T-cell (primary cell): ENCODE results near the gene ARHGAP24. TPM values are rescaled to one million over a fixed set of nuclear protein-coding genes. Genes with fewer than 3 reads are reported as not detected.

Experiments
- ATAC-seq, 4 experiments: fragments of 200-7000 bp in 3 of 4; fragments of 150-1000 bp in 1 of 4; cut with Tn5 transposase; replicated peaks in 1 of 4; 1 replicate in 3 of 4; 2 replicates in 1 of 4; pipeline ENCODE4 v1.10.0; 2021; ENCODE audit warnings: moderate library complexity in 3 of 4, mild to moderate bottlenecking in 2 of 4, moderate number of reproducible peaks in 1 of 4
- CTCF ChIA-PET, 2 donors: fragments of 300-600 bp; sonication (Branson Sonifier 250); formaldehyde crosslinking; loops; one replicate each; lab custom pipeline; 2022; ENCODE audit warnings: antibody characterized with exemption in 2 of 2; lab: Charles Lee
- POLR2A ChIA-PET, 2 donors: fragments of 300-600 bp; sonication (Branson Sonifier 250); formaldehyde crosslinking; loops; one replicate each; lab custom pipeline; 2022; ENCODE audit warnings: antibody characterized with exemption in 2 of 2; lab: Charles Lee
- DNase-seq, 35 experiments: peaks; one replicate each; pipeline versions ENCODE4 v3.0.0 to v3.0.0-alpha.2; 2013 to 2023
- H3K27ac ChIP-seq: one replicate; pipeline ENCODE4 v1.5.1; 2013; ENCODE audit warnings: low read length
- H3K27me3 ChIP-seq, 2 experiments: replicated peaks in 1 of 2; 1 replicate in 1 of 2; 2 replicates in 1 of 2; pipeline versions ENCODE4 v1.6.1 to v1.7.0; 2013; ENCODE audit warnings: low read length in 1 of 2, mixed read lengths in 1 of 2; ENCODE audit not compliant: control insufficient read depth in 2 of 2, insufficient read depth in 2 of 2; ENCODE audit errors: extremely low read depth in 1 of 2
- H3K36me3 ChIP-seq, 2 donors: 1 replicate in 1 of 2; 2 replicates in 1 of 2; pipeline versions ENCODE4 v1.6.1 to v1.7.0; 2013; ENCODE audit warnings: low read length in 1 of 2; ENCODE audit not compliant: control insufficient read depth in 2 of 2, insufficient read depth in 1 of 2; ENCODE audit errors: extremely low read depth in 1 of 2
- H3K4me1 ChIP-seq, 2 experiments: 1 replicate in 1 of 2; 2 replicates in 1 of 2; pipeline versions ENCODE4 v1.6.1 to v1.7.0; 2013; ENCODE audit warnings: low read length in 2 of 2, mixed read lengths in 1 of 2; ENCODE audit not compliant: insufficient read depth in 2 of 2, control insufficient read depth in 1 of 2; ENCODE audit errors: extremely low read depth in 1 of 2
- H3K4me3 ChIP-seq, 2 donors: 1 replicate in 1 of 2; 2 replicates in 1 of 2; pipeline versions ENCODE4 v1.5.1 to v1.7.0; 2013; ENCODE audit warnings: mild to moderate bottlenecking in 2 of 2, low read length in 1 of 2, moderate library complexity in 1 of 2; ENCODE audit not compliant: control insufficient read depth in 1 of 2; ENCODE audit errors: extremely low read depth in 1 of 2
- H3K9me3 ChIP-seq: 2 replicates; pipeline ENCODE4 v1.7.0; 2013
- H3K27ac Mint-ChIP-seq, 2 donors: one replicate each; pipeline ENCODE4 v1.8.0; 2020 to 2021; ENCODE audit warnings: mild to moderate bottlenecking in 2 of 2, mixed read lengths in 2 of 2
- H3K27me3 Mint-ChIP-seq, 2 donors: one replicate each; pipeline ENCODE4 v1.8.0; 2021 to 2022; ENCODE audit warnings: mixed read lengths in 2 of 2
- H3K36me3 Mint-ChIP-seq: one replicate; pipeline ENCODE4 v1.8.0; 2021; ENCODE audit warnings: mixed read lengths
- H3K4me1 Mint-ChIP-seq, 3 donors: one replicate each; pipeline ENCODE4 v1.8.0; 2020 to 2022; ENCODE audit warnings: mixed read lengths in 3 of 3, mild to moderate bottlenecking in 1 of 3
- H3K4me3 Mint-ChIP-seq, 3 donors: one replicate each; pipeline ENCODE4 v1.8.0; 2020 to 2022; ENCODE audit warnings: mild to moderate bottlenecking in 3 of 3, mixed read lengths in 3 of 3, moderate library complexity in 3 of 3
- H3K9me3 Mint-ChIP-seq, 3 donors: one replicate each; pipeline ENCODE4 v1.8.0; 2020 to 2022; ENCODE audit warnings: mixed read lengths in 3 of 3
- WGBS: methylation state at CpG from one replicate; pipeline ENCODE4 v1.1.5; 2013; ENCODE audit warnings: missing lambda C conversion rate; ENCODE audit not compliant: insufficient coverage; 5-methylcytosine and 5-hydroxymethylcytosine counted together
- total RNA-seq, 35 experiments: library from RNA in 6 of 35; stranded (reverse) in 6 of 35; fragments of 120-200 nt in 1 of 35; gene quantifications; one replicate each; pipeline versions ENCODE4 v1.2.1 to v1.2.4 and lab custom pipeline; 2013 to 2026

The ARHGAP24 gene
- total RNA-seq, 5 donors from 2014 or later (not counting 1 experiment from before 2014, with no cell fraction given): 0.45 to 2.7 (median 1.8) TPM

- Histone ChIP-seq H3K4me1 (no peaks in the 10 kb centered on the region), H3K27ac (no peak overlapping the region), H3K9me3 (no peaks in the 10 kb centered on the region), H3K27me3 (no peaks in the 10 kb centered on the region), H3K36me3 (no peaks in the 10 kb centered on the region), H3K4me3 (no peak overlapping the region)
- CTCF ChIA-PET: no interaction called here
- POLR2A ChIA-PET: no interaction called here
- Mint-ChIP-seq H3K27me3 (no peaks in the 10 kb centered on the region), H3K4me1 (no peaks in the 10 kb centered on the region), H3K9me3 (no peaks in the 10 kb centered on the region), H3K27ac (no peak overlapping the region), H3K36me3 (no peaks in the 10 kb centered on the region), H3K4me3 (no peak overlapping the region)
- ATAC-seq: no peak
- no CpG with 5 or more reads among the region's 2 CpGs for WGBS
- DNase-seq: no peak
Measured at GRCh38 chr4:85970535-85970934, 495.6 kb downstream of the ARHGAP24 start.

- Mint-ChIP-seq H3K36me3 (no peaks in the 10 kb centered on the region), H3K4me1 (no peaks in the 10 kb centered on the region), H3K4me3 (no peak overlapping the region), H3K27me3 (peaks cover 0 to 5% of the 10 kb centered on the region in 2 donors), H3K9me3 (peaks cover 0 to 4% (median 0%) of the 10 kb centered on the region in 3 donors), H3K27ac (no peak overlapping the region)
- ChIA-PET POLR2A (no interaction called here), CTCF (no interaction called here)
- 44% methylated on average over 2 of the region's 3 CpGs for WGBS
- Histone ChIP-seq H3K27me3 (no peaks in the 10 kb centered on the region), H3K4me3 (no peak overlapping the region), H3K4me1 (no peaks in the 10 kb centered on the region), H3K9me3 (no peaks in the 10 kb centered on the region), H3K27ac (no peak overlapping the region), H3K36me3 (no peaks in the 10 kb centered on the region)
- ATAC-seq (no peak), DNase-seq (no peak)
Measured at GRCh38 chr4:85979276-85979675, 504.3 kb downstream of the ARHGAP24 start.

GRCh38 chr4:85986266-85986665 is 511.3 kb downstream of the ARHGAP24 start:
- no peak overlapping the region for H3K4me3 ChIP-seq
- no peak overlapping the region for H3K27ac Mint-ChIP-seq
- H3K27ac ChIP-seq: no peak overlapping the region
- POLR2A ChIA-PET: no interaction called here
- no peaks in the 10 kb centered on the region for H3K27me3 ChIP-seq
- no peak for ATAC-seq
- no peaks in the 10 kb centered on the region for H3K36me3 Mint-ChIP-seq
- H3K4me1 ChIP-seq: no peaks in the 10 kb centered on the region
- H3K4me3 Mint-ChIP-seq: no peak overlapping the region
- CTCF ChIA-PET: no interaction called here
- peaks cover 0 to 4% (median 0%) of the 10 kb centered on the region in 3 donors for H3K9me3 Mint-ChIP-seq
- no peak for DNase-seq
- no peaks in the 10 kb centered on the region for H3K36me3 ChIP-seq
- no peaks in the 10 kb centered on the region for H3K9me3 ChIP-seq
- peaks cover 0 to 5% of the 10 kb centered on the region in 2 donors for H3K27me3 Mint-ChIP-seq
- no CpG with 5 or more reads among the region's 1 CpG for WGBS
- no peaks in the 10 kb centered on the region for H3K4me1 Mint-ChIP-seq

- Histone ChIP-seq H3K4me3 (no peak overlapping the region), H3K36me3 (no peaks in the 10 kb centered on the region), H3K27me3 (no peaks in the 10 kb centered on the region), H3K4me1 (no peaks in the 10 kb centered on the region), H3K9me3 (no peaks in the 10 kb centered on the region), H3K27ac (no peak overlapping the region)
- no peak for ATAC-seq
- no peaks in the 10 kb centered on the region for H3K36me3 Mint-ChIP-seq
- H3K27me3 Mint-ChIP-seq: no peaks in the 10 kb centered on the region
- no peak for DNase-seq
- no peaks in the 10 kb centered on the region for H3K4me1 Mint-ChIP-seq
- CTCF ChIA-PET: no interaction called here
- POLR2A ChIA-PET: no interaction called here
- H3K27ac Mint-ChIP-seq: no peak overlapping the region
- H3K4me3 Mint-ChIP-seq: no peak overlapping the region
- WGBS: no CpG with 5 or more reads among the region's 2 CpGs
- no peaks in the 10 kb centered on the region for H3K9me3 Mint-ChIP-seq
Measured at GRCh38 chr4:85993641-85994040, 518.7 kb downstream of the ARHGAP24 start.

- H3K27me3 Mint-ChIP-seq: no peaks in the 10 kb centered on the region
- POLR2A ChIA-PET: no interaction called here
- no peak for ATAC-seq
Measured at GRCh38 chr4:85994576-85994975, 519.6 kb downstream of the ARHGAP24 start.

GRCh38 chr4:85995361-85995760 is 520.4 kb downstream of the ARHGAP24 start:
- no peaks in the 10 kb centered on the region for H3K4me1 Mint-ChIP-seq
- DNase-seq (no peak), ATAC-seq (no peak)
- ChIA-PET POLR2A (interaction anchor here in 1 of 2 donors (0.6 kb wide), 1 partner anchor 167 kb away, joined by 4 read pairs; no protein-coding TSS in a partner anchor), CTCF (no interaction called here)
- H3K27ac Mint-ChIP-seq: no peak overlapping the region
- Histone ChIP-seq H3K4me1 (no peaks in the 10 kb centered on the region), H3K36me3 (no peaks in the 10 kb centered on the region), H3K27ac (no peak overlapping the region), H3K4me3 (no peak overlapping the region), H3K9me3 (no peaks in the 10 kb centered on the region), H3K27me3 (no peaks in the 10 kb centered on the region)
- no peak overlapping the region for H3K4me3 Mint-ChIP-seq
- no peaks in the 10 kb centered on the region for H3K36me3 Mint-ChIP-seq
- 36% methylated on average over 2 of the region's 6 CpGs for WGBS
- H3K27me3 Mint-ChIP-seq: no peaks in the 10 kb centered on the region
- no peaks in the 10 kb centered on the region for H3K9me3 Mint-ChIP-seq

More at GRCh38 chr4:85994576-85994975, 519.6 kb downstream of the ARHGAP24 start:
- Histone ChIP-seq H3K4me3 (no peak overlapping the region), H3K27me3 (no peaks in the 10 kb centered on the region), H3K4me1 (no peaks in the 10 kb centered on the region), H3K9me3 (no peaks in the 10 kb centered on the region), H3K27ac (no peak overlapping the region), H3K36me3 (no peaks in the 10 kb centered on the region)
- CTCF ChIA-PET: interaction anchor here in 1 of 2 donors (0.6 kb wide), 1 partner anchor 1972 kb away, joined by 3 read pairs; no protein-coding TSS in a partner anchor
- H3K27ac Mint-ChIP-seq: no peak overlapping the region
- no peaks in the 10 kb centered on the region for H3K36me3 Mint-ChIP-seq
- no peaks in the 10 kb centered on the region for H3K4me1 Mint-ChIP-seq
- H3K4me3 Mint-ChIP-seq: no peak overlapping the region
- DNase-seq: no peak
- no peaks in the 10 kb centered on the region for H3K9me3 Mint-ChIP-seq

- H3K27me3 Mint-ChIP-seq: no peaks in the 10 kb centered on the region
- no peaks in the 10 kb centered on the region for H3K36me3 Mint-ChIP-seq
- H3K4me1 ChIP-seq: no peaks in the 10 kb centered on the region
- H3K27ac ChIP-seq: no peak overlapping the region
- peaks cover 0 to 8% (median 8%) of the 10 kb centered on the region in 3 donors for H3K9me3 Mint-ChIP-seq
- H3K9me3 ChIP-seq: no peaks in the 10 kb centered on the region
- no CpG with 5 or more reads among the region's 2 CpGs for WGBS
- no peaks in the 10 kb centered on the region for H3K27me3 ChIP-seq
- H3K4me1 Mint-ChIP-seq: no peaks in the 10 kb centered on the region
- ChIA-PET POLR2A (no interaction called here), CTCF (no interaction called here)
- H3K4me3 Mint-ChIP-seq: no peak overlapping the region
- H3K27ac Mint-ChIP-seq: no peak overlapping the region
- no peak overlapping the region for H3K4me3 ChIP-seq
- no peaks in the 10 kb centered on the region for H3K36me3 ChIP-seq
- DNase-seq: no peak
- ATAC-seq: no peak
Measured at GRCh38 chr4:86001591-86001990, 526.6 kb downstream of the ARHGAP24 start.
